HG03135 (cell line): ENCODE data around the gene GMNN.

ENCODE experiments used
- ATAC-seq: cut with Tn5 transposase; IDR thresholded peaks from one replicate; pipeline ENCODE4 v1.9.1; 2021; ENCODE audit warnings: mild to moderate bottlenecking, moderate library complexity; ENCODE audit not compliant: unreplicated experiment

Gene GMNN

DNA sequence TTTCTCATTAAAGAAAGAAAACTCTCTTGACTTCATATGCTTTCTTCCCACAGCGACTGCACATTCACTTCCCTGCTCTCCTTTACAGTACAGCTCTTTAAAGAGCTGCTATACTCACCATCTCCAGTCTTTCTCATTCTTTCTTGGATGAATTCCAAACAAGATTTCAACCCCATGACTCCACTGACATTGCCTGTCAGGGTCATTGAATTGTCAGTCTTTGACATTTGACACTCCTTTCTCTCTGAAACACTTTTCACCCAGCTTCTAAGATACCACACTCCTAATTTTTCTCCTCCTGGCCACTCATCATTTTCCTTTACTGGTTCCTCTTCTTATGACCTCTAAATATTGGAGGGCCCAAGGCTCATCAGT, 24.8 kb downstream of the GMNN start:
- no peak for ATAC-seq

GRCh38 chr6:24802271-24803059, 27.7 kb downstream of the GMNN start:
- no peak for ATAC-seq

GRCh38 chr6:24807584-24807983, 32.8 kb downstream of the GMNN start:
- no peak for ATAC-seq

DNA sequence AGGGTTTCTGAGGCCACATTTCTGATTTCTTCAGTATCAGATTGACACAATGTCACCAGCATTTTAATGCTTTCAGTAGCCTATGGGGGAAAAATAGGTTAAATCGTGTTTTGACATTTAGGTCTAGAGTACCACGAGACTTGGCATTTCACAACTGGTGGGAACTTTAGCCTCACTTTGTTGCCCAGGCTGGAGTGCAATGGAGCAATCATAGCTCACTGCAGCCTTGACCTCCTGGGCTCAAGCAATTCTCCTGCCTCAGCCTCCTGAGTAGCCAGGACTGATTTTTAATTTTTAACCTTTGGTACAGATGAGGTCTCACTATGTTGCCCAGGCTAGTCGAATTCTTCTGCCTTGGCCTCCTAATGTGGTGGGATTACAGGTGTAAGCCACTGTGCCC, 35.0 kb downstream of the GMNN start:
- ATAC-seq = no peak

GRCh38 chr6:24818346-24818745, 43.6 kb downstream of the GMNN start:
- ATAC-seq = no peak

GRCh38 chr6:24821860-24822444, 47.2 kb downstream of the GMNN start:
- ATAC-seq = no peak

GRCh38 chr6:24822696-24823095, 48.0 kb downstream of the GMNN start:
- ATAC-seq = no peak

- ATAC-seq = no peak
Observed at GRCh38 chr6:24823185-24823584, 48.4 kb downstream of the GMNN start.

DNA sequence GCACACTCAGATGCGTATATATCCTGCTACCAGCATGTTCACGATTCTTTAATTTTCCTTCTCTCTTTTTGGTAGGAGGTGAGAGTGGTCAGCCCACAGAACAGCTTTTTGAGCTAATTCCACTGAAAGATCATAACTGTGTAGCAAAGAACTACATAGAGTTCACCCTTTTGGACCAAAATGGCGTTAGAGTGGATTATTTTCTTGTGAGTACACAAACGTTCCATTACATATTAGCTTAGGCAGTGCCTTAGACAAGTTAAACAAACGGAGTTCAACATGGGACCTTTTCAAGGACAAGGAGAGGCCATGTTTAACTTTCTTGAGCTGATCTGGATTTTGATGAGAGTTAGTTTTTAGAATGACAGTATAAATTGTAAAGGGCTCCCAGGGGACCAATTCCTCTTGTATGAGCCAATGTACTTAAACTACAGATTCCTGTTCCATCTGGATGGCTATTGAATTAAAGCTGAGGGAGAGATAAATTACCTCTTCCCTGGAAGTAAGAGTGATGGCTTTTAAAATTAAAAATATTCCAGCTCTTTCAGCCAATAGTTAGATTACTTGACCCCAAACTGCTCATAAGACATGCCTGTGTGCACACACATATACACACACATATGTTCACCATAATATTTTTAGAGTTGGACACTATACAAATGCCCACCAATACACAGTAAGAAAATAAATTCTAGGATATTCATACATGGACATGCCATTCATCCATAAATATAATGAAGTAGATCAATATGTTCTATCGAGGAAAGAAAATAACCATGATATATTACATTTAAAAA, 49.6 kb downstream of the GMNN start:
- ATAC-seq = no peak

DNA sequence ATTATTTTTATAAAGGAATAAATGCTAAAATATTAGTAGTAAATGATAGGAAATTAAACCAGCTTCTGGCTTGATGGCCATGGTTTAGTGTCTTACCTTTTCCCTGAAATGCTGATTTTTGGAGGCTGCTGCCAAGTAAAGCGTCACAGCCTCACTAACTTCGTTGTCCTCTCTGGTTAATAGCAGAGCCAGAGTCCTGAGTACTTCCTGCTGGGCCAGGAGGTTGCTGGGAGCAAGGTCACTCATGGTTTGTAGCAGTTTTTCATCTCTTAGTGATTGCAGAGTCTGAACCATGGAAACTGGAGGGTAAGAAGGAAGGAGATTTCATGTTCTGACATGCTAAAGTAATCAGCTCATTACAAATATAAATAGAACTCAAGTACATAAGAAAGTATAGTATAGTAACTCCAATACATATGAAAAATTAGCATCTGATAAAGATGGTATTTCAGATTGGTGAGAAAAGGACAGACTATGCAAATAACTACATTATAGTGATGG, 50.4 kb downstream of the GMNN start:
- ATAC-seq = no peak

DNA sequence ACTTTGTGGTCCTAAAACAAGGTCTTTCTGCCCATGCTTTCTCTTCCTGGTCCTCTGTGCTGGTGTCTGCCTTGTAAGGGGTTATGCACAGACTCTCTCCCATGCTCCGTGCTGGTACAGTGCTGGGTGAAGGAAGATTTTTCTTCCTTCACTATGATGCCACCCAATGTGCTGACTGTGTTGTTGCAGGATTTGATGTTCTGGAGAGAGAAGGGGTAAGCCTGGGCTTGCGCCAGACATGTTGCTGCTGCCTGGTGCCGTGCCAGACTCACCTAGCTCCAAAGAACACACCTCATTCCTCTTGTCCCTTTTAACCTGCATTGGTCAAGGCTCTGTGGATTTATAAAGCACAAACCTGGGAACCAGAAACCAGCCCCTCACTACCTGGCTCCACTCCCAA, 52.4 kb downstream of the GMNN start:
- ATAC-seq = no peak

GRCh38 chr6:24827970-24828369, 53.2 kb downstream of the GMNN start:
- no peak for ATAC-seq

- ATAC-seq = no peak
Observed at GRCh38 chr6:24829657-24830056, 54.9 kb downstream of the GMNN start.

DNA sequence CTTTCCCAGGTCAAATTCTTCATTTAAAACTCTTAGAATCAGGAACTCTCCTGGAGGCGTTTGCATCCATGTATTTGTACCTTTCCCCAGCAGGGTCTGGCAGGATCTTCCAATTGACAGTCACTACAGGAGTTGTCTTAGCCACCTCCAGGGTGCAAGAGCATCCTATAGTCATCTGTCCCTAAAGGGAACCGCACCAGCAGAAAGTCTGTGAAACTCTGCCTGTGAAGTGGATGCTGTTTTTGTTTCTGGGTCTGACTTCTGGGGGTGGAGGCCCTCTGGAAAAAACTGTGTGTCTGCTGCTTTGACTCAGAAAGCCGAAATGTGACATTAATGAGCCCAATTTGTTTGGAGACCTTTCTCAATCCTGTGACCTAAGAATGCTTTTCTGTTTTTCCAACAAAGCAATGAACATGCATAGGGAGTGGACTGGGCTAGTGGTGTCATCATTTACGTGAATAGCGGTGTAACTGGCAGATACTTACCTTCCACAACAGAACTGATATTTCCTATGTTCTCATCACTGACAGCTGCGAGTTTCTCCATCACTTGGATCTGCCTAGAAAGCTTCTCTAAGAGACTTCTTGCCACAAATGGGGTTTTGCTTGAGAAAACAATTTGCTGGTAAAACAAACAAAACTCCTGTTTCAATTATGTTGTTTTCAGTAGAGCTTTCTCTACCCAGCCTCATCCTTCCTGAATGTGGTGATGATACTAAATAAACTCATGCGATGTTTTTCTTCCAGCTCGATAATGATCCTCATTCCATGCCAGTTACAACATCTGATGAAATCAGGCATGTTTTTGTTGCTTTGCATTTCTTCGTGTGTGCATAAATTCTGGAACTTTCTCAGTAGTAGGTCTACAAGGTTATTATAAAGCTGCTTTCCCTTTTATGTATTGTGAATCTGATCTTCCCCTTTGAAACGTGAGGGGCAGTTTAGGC, 57.3 kb downstream of the GMNN start:
- no peak for ATAC-seq

- ATAC-seq = no peak
Observed at GRCh38 chr6:24832794-24833193, 58.1 kb downstream of the GMNN start.

- no peak for ATAC-seq
Observed at GRCh38 chr6:24833711-24834386, 59.1 kb downstream of the GMNN start.
